Measurements from ENCODE around the gene RUSF1. TPM values are rescaled to one million over a fixed set of nuclear protein-coding genes. Genes with fewer than 3 reads are reported as not detected.
"Not testable (repeated sequence)": the region's sequence is repeated elsewhere in the genome, so short reads cannot be mapped to it uniquely, and the experiment has no call there.

RUSF1 gene
- total and polyA plus RNA-seq, 5 experiments from 2014 or later: 15.3 to 110 (median 28.6) TPM

DNA sequence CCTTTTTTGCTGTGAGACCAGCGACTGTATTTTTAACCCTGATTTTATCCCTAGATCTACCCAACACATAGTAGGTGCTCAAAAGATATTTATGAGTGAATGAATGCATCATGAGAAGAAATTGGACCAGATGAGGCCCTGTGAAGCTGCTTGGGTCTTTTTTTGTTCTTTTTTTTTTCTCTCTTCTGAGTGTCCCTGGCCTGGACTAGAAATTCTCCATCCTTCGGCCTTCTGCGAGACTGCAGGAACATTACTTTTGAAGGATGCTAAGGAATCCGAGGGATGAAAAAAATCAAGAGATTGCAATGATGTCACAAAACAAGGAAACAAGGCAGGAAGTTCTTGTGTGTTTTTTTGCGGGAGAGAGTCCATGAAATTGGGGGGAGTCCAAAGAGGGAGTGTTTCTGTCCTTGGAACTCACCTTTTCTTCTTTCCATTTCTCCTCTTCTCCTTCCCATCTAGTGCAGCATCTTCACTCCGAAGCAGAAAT is 560 bp upstream of the RUSF1 start:
- POLR2A ChIA-PET: interaction anchor here (0.6 to 2.3 kb wide), 19 partner anchors 10 to 587 kb away, joined by 3 to 24 read pairs (median 7); partner anchors contain the start of genes ARMC5, ZNF267, ZNF646 and ZNF668
- H3K9me3 Mint-ChIP-seq: no peaks in the 10 kb centered on the region
- H3K4me3 Mint-ChIP-seq: peak overlapping the region; percentile 90 to 97 (median 92)
- H3K4me1 Mint-ChIP-seq: peaks cover 25 to 64% (median 57%) of the 10 kb centered on the region in 4 donors
- peak overlapping the region; percentile 93 to 98 (median 98) for H3K27ac Mint-ChIP-seq
- ATAC-seq: no peak
- H3K36me3 Mint-ChIP-seq: peaks cover 0 to 22% (median 0%) of the 10 kb centered on the region in 3 donors
- DNase-seq: no peak
- no peaks in the 10 kb centered on the region for H3K27me3 Mint-ChIP-seq

DNA sequence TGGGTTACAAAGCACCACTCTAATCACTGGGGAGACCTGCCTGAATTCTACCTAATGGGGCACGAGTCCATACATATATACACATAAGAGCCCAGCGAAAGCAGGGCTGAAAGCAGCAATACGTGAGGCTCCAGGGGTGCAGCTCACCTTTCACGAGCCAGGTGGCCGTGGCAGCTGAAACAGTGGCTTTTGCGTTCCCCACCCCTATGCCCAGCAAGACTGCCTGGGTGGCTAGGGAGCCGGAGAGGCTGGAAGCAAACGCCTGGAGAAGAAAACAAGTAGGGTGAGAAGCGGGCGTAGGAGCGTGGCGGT is 618 bp downstream of the RUSF1 start:
- Mint-ChIP-seq H3K36me3 (peaks cover 0 to 22% (median 0%) of the 10 kb centered on the region in 3 donors), H3K4me3 (peak overlapping the region; percentile 90 to 97 (median 92)), H3K4me1 (peaks cover 21 to 64% (median 60%) of the 10 kb centered on the region in 4 donors), H3K27me3 (no peaks in the 10 kb centered on the region), H3K27ac (peak overlapping the region; percentile 93 to 98 (median 97)), H3K9me3 (no peaks in the 10 kb centered on the region)
- peak in 1 of 2 donors; percentile 40 for ATAC-seq
- no peak for DNase-seq
- POLR2A ChIA-PET: interaction anchor here (0.7 to 2.3 kb wide), 16 partner anchors 9 to 702 kb away, joined by 3 to 24 read pairs (median 7); partner anchors contain the start of genes ARMC5 and ZNF267

DNA sequence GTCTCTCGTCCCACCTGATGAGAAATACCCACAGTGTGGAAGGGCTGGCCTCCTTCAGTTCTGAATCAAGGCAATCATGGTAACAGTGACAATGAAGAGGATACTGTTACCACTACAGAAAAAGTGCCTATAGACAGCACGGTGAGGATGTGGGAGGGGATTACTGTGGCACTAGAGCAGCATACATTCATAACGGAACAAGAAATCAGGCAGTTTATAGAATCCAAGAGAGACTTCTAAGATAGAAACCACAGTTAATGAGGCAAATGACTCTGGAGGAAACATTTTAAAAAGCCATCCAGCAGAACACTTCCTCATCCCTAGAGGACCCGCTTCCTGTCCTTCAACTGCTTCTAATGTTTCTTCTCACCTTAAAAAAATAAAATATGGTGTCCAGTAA is 2.7 kb downstream of the RUSF1 start:
- Mint-ChIP-seq H3K9me3 (no peaks in the 10 kb centered on the region), H3K4me1 (peaks cover 18 to 67% (median 59%) of the 10 kb centered on the region in 4 donors), H3K27ac (peak overlapping the region; percentile 49 to 98 (median 74)), H3K4me3 (no peak overlapping the region), H3K27me3 (no peaks in the 10 kb centered on the region), H3K36me3 (peaks cover 0 to 22% (median 0%) of the 10 kb centered on the region in 3 donors)
- no peak for DNase-seq
- POLR2A ChIA-PET: no interaction called here
- ATAC-seq: no peak

DNA sequence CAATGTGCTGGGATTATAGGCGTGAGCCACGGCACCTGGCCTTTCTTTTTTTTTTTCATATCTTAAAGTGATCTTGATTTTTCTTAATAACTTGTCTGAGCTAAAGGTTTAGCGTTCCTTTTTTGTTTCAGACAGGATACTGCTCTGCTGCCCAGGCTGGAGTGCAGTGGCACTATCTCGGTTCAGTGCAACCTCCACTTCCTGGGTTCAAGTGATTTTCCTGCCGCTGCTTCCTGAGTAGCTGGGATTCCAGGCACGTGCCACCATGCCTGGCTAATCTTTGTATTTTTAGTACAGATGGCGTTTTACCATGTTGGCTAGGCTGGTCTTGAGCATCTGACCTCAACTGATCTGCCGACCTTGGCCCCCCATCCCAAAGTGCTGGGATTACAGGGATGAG is 4.0 kb downstream of the RUSF1 start:
- peaks cover 0 to 30% (median 0%) of the 10 kb centered on the region in 3 donors for H3K36me3 Mint-ChIP-seq
- POLR2A ChIA-PET: interaction anchor here (0.9 kb wide), 1 partner anchor 16 kb away, joined by 3 read pairs; no protein-coding TSS in a partner anchor
- H3K9me3 Mint-ChIP-seq: no peaks in the 10 kb centered on the region
- H3K4me3 Mint-ChIP-seq: no peak overlapping the region
- peak overlapping the region in 6 of 10 donors; percentile 20 to 84 (median 74) for H3K27ac Mint-ChIP-seq
- DNase-seq (no peak), ATAC-seq (no peak)
- peaks cover 18 to 58% (median 48%) of the 10 kb centered on the region in 4 donors for H3K4me1 Mint-ChIP-seq
- no peaks in the 10 kb centered on the region for H3K27me3 Mint-ChIP-seq

DNA sequence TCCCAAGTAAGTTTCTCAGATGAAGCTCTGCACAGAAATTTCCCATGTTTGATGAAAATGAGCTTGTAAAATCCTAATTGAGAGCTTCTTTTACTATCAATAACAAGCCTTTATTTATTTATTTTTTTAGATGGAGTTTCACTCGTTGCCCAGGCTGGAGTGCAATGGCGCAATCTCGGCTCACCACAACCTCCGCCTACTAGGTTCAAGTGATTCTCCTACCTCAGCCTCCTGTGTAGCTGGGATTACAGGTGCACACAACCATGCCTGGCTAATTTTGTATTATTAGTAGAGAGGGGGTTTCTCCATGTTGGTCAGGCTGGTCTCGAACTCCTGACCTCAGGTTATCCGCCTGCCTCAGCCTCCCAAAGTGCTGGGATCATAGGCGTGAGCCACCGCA is 4.6 kb downstream of the RUSF1 start:
- not testable (repeated sequence) for DNase-seq, ATAC-seq, H3K27me3 Mint-ChIP-seq, H3K4me3 Mint-ChIP-seq, H3K9me3 Mint-ChIP-seq
- Mint-ChIP-seq H3K4me1 (peaks cover 19 to 58% (median 44%) of the 10 kb centered on the region in 4 donors), H3K27ac (peak overlapping the region in 2 of 10 donors; percentile 24 to 57), H3K36me3 (peaks cover 0 to 36% (median 0%) of the 10 kb centered on the region in 3 donors)
- POLR2A ChIA-PET: interaction anchor here (0.6 to 1.2 kb wide), 4 partner anchors 11 to 854 kb away, joined by 3 to 4 read pairs (median 3); no protein-coding TSS in a partner anchor

DNA sequence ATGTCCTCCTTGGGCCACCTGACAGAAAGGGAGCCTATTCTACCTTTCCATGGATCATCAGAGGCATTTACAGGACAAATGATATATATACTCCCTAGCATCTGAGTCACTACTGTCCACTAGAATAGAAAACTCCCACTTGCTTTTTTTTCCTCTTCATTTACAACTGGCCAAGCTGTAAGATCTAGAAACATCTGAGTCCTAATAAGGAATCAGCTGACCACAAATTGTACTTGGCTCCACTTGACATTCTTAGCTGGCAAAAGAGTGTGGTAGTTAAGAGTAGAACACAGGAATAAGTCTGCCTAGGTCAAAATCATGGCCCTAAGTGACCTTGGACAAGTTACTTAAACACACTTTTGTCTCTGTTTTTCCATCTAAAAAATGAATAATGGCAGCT is 5.2 kb downstream of the RUSF1 start:
- no peaks in the 10 kb centered on the region for H3K9me3 Mint-ChIP-seq
- POLR2A ChIA-PET: interaction anchor here (0.6 to 1.2 kb wide), 4 partner anchors 10 to 853 kb away, joined by 3 to 4 read pairs (median 3); partner anchors contain the start of gene ARMC5
- H3K36me3 Mint-ChIP-seq: peaks cover 0 to 39% (median 0%) of the 10 kb centered on the region in 3 donors
- H3K27ac Mint-ChIP-seq: peak overlapping the region in 4 of 10 donors; percentile 32 to 73 (median 60)
- peaks cover 20 to 58% (median 42%) of the 10 kb centered on the region in 4 donors for H3K4me1 Mint-ChIP-seq
- no peak overlapping the region for H3K4me3 Mint-ChIP-seq
- no peaks in the 10 kb centered on the region for H3K27me3 Mint-ChIP-seq
- no peak for ATAC-seq
- no peak for DNase-seq

DNA sequence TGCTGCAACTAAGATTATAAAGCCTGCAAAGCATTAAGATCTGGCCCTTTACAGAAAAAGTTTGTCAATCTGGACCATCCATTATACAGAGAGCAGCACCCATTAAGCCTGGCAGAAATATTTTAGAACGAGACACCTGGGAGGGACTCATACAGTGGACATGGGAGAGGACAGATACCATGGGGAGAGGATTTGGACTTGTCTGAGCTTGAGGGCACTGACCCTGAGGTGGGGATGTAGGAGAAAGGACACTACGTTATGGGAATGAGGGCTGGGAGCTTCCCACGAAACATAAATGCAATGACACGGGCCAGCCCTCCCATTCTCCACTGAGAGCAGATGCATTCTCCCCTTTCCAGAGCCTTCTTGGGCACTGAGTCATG is 6.2 kb downstream of the RUSF1 start:
- ATAC-seq (no peak), DNase-seq (no peak)
- no peak overlapping the region for H3K4me3 Mint-ChIP-seq
- no peaks in the 10 kb centered on the region for H3K27me3 Mint-ChIP-seq
- POLR2A ChIA-PET: interaction anchor here (1.0 kb wide), 1 partner anchor 43 kb away, joined by 3 read pairs; the partner anchor contains the start of gene ARMC5
- peaks cover 21 to 55% (median 36%) of the 10 kb centered on the region in 4 donors for H3K4me1 Mint-ChIP-seq
- H3K27ac Mint-ChIP-seq: no peak overlapping the region
- no peaks in the 10 kb centered on the region for H3K9me3 Mint-ChIP-seq
- H3K36me3 Mint-ChIP-seq: peaks cover 0 to 45% (median 0%) of the 10 kb centered on the region in 3 donors

DNA sequence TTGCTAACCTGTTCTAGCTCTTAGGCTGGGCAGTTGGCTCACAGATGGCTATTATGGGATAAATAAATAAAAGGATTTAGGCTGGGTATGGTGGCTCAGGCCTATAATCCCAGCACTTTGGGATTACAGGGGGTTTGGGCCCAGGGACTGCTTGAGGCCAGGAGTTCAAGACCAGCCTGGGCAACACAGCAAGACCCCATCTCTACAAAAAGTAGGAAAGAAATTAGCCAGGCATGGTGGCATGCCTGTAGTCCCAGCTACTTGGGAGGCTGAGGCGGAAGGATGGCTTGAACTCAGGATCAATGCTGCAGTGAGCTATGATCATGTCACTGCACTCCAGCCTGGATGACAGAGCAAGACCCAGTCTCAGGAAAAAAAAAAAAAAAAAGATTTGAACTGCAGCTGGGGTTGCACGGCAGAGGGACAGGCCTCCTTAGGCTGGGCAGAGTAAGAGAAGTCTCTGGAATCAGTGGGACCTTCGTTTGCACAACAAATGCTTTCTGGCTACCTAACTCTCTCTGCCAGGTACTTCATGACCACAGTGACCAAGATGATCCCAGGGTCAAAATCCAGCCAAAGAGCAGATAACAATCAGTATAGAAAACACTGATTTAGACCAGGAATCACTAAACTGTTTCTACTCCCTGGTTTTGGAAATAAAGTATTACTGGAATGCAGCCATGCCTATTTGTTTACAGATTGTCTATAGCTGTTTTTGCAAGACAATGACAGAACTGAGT is 6.8 kb downstream of the RUSF1 start:
- no peaks in the 10 kb centered on the region for H3K9me3 Mint-ChIP-seq
- ATAC-seq: no peak
- H3K4me3 Mint-ChIP-seq: no peak overlapping the region
- H3K4me1 Mint-ChIP-seq: peaks cover 21 to 53% (median 31%) of the 10 kb centered on the region in 4 donors
- H3K27me3 Mint-ChIP-seq: no peaks in the 10 kb centered on the region
- peaks cover 0 to 45% (median 0%) of the 10 kb centered on the region in 3 donors for H3K36me3 Mint-ChIP-seq
- peak overlapping the region in 1 of 10 donors; percentile 13 for H3K27ac Mint-ChIP-seq
- POLR2A ChIA-PET: interaction anchor here (0.9 to 1.1 kb wide), 2 partner anchors 11 to 23 kb away, joined by 4 to 6 read pairs; no protein-coding TSS in a partner anchor
- no peak for DNase-seq

DNA sequence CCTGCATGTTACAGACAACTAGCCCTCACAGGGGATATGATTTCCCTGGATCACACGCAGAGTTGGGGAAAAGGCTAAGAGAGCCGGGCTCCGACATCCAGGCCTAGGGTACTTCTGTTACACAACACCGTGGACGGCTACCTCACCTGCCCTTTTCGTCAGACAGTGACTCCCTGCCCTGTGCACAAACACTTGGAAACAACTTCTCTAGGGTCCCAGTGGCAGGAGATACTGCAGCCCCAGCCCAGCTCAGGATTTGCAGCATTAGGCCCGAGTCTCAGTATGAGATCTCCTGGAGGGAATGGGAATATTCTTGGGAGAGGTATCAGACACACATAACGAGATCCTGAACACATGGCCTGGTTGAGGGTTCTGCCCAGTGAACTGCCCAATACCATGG is 8.3 kb downstream of the RUSF1 start:
- Mint-ChIP-seq H3K36me3 (peaks cover 0 to 47% (median 0%) of the 10 kb centered on the region in 3 donors), H3K4me3 (no peak overlapping the region)
- POLR2A ChIA-PET: no interaction called here

DNA sequence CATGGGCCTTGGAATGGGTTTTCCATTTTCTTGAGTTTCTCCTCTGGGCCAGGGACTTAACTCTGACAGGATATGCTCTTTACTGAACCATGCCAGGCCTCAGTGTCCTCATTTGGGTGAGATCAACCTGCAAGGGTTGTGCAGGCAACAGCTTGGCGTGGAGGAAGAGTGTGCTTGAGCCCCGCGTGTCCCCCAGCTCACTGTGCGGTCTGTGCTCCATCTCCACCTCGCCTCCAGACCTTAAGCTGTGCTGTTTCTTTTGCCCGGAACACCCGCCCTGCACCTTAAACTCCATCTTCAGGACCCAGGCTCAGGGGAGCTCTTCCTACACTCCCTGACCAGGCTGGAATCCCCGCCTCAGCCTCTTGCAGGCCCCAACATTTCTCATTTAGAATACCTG is 9.7 kb downstream of the RUSF1 start:
- Mint-ChIP-seq H3K9me3 (no peaks in the 10 kb centered on the region), H3K27ac (peak overlapping the region in 2 of 10 donors; percentile 32 to 56), H3K4me3 (no peak overlapping the region), H3K36me3 (peaks cover 0 to 46% (median under 1%) of the 10 kb centered on the region in 3 donors), H3K27me3 (no peaks in the 10 kb centered on the region), H3K4me1 (peaks cover 5 to 28% (median 14%) of the 10 kb centered on the region in 4 donors)
- ATAC-seq: no peak
- no peak for DNase-seq
- POLR2A ChIA-PET: interaction anchor here (0.8 to 2.8 kb wide), 3 partner anchors 8 to 10 kb away, joined by 3 to 10 read pairs (median 5); partner anchors contain the start of gene RUSF1

More for the DNA sequence above, 8.3 kb downstream of the RUSF1 start:
- no peak overlapping the region for H3K27ac Mint-ChIP-seq
- DNase-seq (no peak), ATAC-seq (no peak)
- H3K4me1 Mint-ChIP-seq: peaks cover 11 to 40% (median 20%) of the 10 kb centered on the region in 4 donors
- H3K27me3 Mint-ChIP-seq: no peaks in the 10 kb centered on the region
- H3K9me3 Mint-ChIP-seq: no peaks in the 10 kb centered on the region

DNA sequence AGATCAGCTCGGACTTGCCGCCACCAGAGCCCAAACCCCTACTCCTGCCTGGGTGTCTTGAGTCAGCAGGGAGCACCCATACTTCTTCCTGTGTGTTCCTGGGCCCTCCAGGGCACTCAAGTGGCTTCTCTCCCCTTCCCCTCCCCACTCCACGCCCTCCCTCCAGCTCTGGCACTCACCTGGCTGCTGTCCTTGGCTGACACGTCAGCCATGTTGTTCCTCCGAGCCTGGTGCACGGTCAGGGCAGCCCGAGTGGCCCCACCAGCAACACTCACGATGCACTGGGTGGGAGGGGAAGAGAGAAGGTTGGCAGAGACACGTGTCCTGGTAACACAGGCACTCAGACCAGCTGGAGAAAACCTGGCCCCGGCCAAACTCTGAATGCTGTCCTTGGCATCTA is 11.5 kb downstream of the RUSF1 start:
- Mint-ChIP-seq H3K36me3 (peaks cover 0 to 58% (median 10%) of the 10 kb centered on the region in 3 donors), H3K27ac (peak overlapping the region in 1 of 10 donors; percentile 38), H3K9me3 (no peaks in the 10 kb centered on the region), H3K4me1 (peaks cover 0 to 26% (median 15%) of the 10 kb centered on the region in 4 donors), H3K27me3 (no peaks in the 10 kb centered on the region), H3K4me3 (no peak overlapping the region)
- DNase-seq (no peak), ATAC-seq (no peak)
- POLR2A ChIA-PET: interaction anchor here (1.3 to 2.8 kb wide), 2 partner anchors 8 to 12 kb away, joined by 3 to 10 read pairs; partner anchors contain the start of gene RUSF1

DNA sequence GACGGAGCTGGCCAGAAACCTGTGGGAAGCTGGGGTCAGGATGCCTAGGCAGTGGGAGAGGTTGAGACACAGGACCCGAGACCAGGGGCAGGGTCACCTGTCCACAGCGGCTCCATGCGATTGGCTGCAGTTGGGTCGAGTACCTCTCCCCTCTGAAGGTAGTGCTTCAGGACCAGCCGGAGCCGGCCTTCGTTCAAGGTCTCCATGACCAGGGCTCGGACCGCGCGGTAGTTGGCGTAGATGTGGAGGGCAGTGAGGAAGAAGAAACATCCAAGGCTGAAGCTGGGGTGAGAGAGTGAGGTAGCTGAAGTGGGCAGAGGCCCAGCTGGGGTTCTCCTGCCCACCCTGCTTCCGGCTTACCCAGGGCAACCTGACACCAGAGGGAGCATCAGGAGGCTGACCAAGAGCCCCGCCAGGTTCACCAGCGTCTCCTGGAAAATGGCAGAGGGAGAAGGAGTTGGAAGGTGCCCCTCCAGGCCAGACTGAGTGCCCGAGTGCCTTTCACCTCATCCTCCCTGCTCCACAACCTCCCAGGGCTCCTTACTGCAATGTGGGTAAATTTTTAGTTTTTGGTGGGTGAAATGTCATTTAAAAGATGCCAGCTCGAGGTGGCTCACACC is 14.6 kb downstream of the RUSF1 start:
- POLR2A ChIA-PET: interaction anchor here (0.7 to 0.8 kb wide), 2 partner anchors 9 to 11 kb away, joined by 3 to 4 read pairs; partner anchors contain the start of gene SLC5A2
- peaks cover 0 to 12% (median 9%) of the 10 kb centered on the region in 4 donors for H3K4me1 Mint-ChIP-seq
- DNase-seq: no peak
- no peak for ATAC-seq
- H3K36me3 Mint-ChIP-seq: peaks cover 0 to 50% (median 10%) of the 10 kb centered on the region in 3 donors
- no peaks in the 10 kb centered on the region for H3K9me3 Mint-ChIP-seq
- H3K27ac Mint-ChIP-seq: peak overlapping the region in 2 of 10 donors; percentile 75 to 89
- H3K27me3 Mint-ChIP-seq: no peaks in the 10 kb centered on the region
- H3K4me3 Mint-ChIP-seq: no peak overlapping the region
